NT2/D1 (cell line): ENCODE results near the gene GRIPAP1.

Experiments
- SUZ12 ChIP-seq: IDR thresholded peaks from 2 replicates; pipeline ENCODE4 v1.6.1; 2011; ENCODE audit not compliant: insufficient read length, insufficient read depth; ENCODE audit errors: extremely low read depth
- YY1 ChIP-seq: IDR thresholded peaks from 2 replicates; pipeline ENCODE4 v1.6.1; 2011; ENCODE audit not compliant: insufficient read length, insufficient read depth
- ZNF274 ChIP-seq: IDR thresholded peaks from 2 replicates; pipeline ENCODE4 v1.6.1; 2011; ENCODE audit warnings: mild to moderate bottlenecking, low read depth, low read length

- TF ChIP-seq ZNF274 (no peak), YY1 (no peak), SUZ12 (no peak)
These were observed 27.0 kb downstream of the GRIPAP1 start for GRCh38 chrX:48975041-48975440.
